Skeletal muscle satellite cell (primary cell): ENCODE measurements around the gene DRG2.

Experiments used
- H3K27me3 ChIP-seq: 2 replicates; pipeline ENCODE4 v1.7.0; 2013; ENCODE audit warnings: low read length; ENCODE audit not compliant: control insufficient read depth, insufficient read depth
- H3K36me3 ChIP-seq: 2 replicates; pipeline ENCODE4 v1.7.0; 2013; ENCODE audit warnings: mild to moderate bottlenecking, control low read depth, low read length; ENCODE audit not compliant: insufficient read depth
- H3K4me1 ChIP-seq: 2 replicates; pipeline ENCODE4 v1.7.0; 2013; ENCODE audit warnings: low read length; ENCODE audit not compliant: control insufficient read depth, insufficient read depth
- H3K4me2 ChIP-seq: 2 replicates; pipeline ENCODE4 v1.7.0; 2013; ENCODE audit warnings: mild to moderate bottlenecking, low read length
- H3K4me3 ChIP-seq: 2 replicates; pipeline ENCODE4 v1.7.0; 2013; ENCODE audit warnings: low read length
- H3K9ac ChIP-seq: 2 replicates; pipeline ENCODE4 v1.7.0; 2013; ENCODE audit warnings: mild to moderate bottlenecking, low read depth, low read length, moderate library complexity
- H3K9me3 ChIP-seq: replicated peaks from 2 replicates; pipeline ENCODE4 v1.7.0; 2013; ENCODE audit warnings: mild to moderate bottlenecking, control low read depth, low read length

DRG2 gene

DNA sequence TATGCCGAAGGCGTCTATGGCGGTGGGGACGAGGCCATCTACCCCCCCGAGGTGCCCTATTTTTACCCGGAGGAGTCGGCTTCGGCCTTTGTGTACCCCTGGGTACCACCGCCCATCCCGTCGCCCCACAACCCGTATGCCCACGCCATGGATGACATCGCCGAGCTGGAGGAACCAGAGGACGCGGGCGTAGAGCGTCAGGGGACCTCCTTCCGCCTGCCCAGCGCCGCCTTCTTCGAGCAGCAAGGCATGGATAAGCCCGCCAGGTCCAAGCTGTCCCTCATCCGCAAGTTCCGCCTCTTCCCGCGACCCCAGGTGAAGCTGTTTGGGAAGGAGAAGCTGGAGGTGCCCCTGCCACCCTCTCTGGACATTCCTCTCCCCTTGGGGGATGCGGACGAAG lies 32.2 kb downstream of the DRG2 start:
- H3K9me3 ChIP-seq, result peaks cover 9% of the 10 kb centered on the region
- no peak overlapping the region for H3K9ac ChIP-seq
- H3K4me3 ChIP-seq, result no peak overlapping the region
- H3K36me3 ChIP-seq, result no peaks in the 10 kb centered on the region
- no peak overlapping the region for H3K4me2 ChIP-seq
- H3K4me1 ChIP-seq, result no peaks in the 10 kb centered on the region
- no peaks in the 10 kb centered on the region for H3K27me3 ChIP-seq

DNA sequence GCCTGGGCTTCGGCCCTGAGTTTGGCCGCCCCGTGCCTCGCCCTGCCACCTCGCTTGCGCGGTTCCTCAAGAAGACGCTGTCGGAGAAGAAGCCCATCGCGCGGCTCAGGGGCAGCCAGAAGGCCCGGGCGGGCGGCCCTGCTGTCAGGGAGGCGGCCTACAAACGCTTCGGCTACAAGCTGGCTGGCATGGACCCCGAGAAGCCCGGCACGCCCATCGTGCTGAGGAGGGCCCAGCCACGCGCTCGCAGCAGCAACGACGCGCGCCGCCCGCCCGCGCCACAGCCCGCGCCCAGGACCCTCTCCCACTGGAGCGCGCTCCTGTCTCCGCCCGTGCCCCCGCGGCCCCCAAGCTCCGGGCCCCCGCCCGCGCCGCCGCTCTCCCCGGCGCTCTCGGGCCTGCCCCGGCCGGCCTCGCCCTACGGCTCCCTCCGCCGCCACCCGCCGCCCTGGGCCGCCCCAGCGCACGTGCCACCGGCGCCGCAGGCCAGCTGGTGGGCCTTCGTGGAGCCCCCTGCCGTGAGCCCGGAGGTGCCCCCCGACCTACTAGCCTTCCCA lies 32.8 kb downstream of the DRG2 start:
- no peak overlapping the region for H3K4me2 ChIP-seq
- no peak overlapping the region for H3K4me3 ChIP-seq
- no peak overlapping the region for H3K9ac ChIP-seq
- H3K9me3 ChIP-seq, result peaks cover 9% of the 10 kb centered on the region
- no peaks in the 10 kb centered on the region for H3K4me1 ChIP-seq
- H3K36me3 ChIP-seq, result no peaks in the 10 kb centered on the region
- H3K27me3 ChIP-seq, result no peaks in the 10 kb centered on the region

GRCh38 chr17:18121144-18121910 lies 33.6 kb downstream of the DRG2 start:
- H3K4me2 ChIP-seq, result no peak overlapping the region
- H3K9ac ChIP-seq, result no peak overlapping the region
- H3K4me1 ChIP-seq, result no peaks in the 10 kb centered on the region
- H3K4me3 ChIP-seq, result no peak overlapping the region
- H3K9me3 ChIP-seq, result peaks cover 9% of the 10 kb centered on the region
- no peaks in the 10 kb centered on the region for H3K36me3 ChIP-seq
- H3K27me3 ChIP-seq, result peaks cover 8% of the 10 kb centered on the region

DNA sequence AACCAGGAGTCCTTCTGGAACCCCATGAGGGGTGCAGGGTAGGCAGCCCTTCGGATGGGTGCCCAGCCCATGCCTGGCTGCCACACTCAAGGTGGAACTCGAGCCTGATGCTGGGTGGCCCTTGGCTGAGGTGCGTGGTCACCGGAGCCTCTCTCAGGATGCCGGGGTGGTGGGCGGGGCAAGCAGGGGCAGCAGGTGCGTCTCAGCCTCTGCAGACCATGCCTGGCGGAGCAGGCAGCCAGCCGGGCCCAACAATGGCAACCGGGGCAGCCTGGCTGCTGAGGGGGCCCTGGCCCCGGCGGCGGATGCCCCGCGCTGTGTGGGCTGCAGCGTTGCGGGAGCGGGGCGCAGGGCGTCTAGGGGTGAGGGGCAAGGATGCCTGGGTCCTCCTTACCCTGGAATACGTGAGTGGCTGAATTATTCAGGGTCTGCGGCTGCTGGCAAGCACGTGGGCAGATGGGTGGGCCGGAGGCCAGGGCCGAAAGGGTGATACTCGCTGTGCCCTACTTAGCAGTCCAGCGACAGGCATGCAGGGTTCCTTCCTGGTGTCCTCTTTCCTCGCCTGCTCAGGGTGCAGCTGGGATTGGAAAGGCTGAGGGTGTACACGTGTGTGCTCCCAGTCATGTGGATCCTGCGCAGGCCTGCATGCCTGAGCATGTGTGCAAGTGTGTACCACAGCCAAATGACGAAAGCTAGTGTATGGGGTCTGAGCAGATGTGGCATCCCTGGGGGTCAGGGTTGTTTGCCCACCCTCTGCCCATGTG lies 35.4 kb downstream of the DRG2 start:
- Histone ChIP-seq H3K9me3 (peaks cover 9% of the 10 kb centered on the region), H3K9ac (no peak overlapping the region), H3K27me3 (peaks cover 8% of the 10 kb centered on the region), H3K36me3 (no peaks in the 10 kb centered on the region), H3K4me3 (no peak overlapping the region), H3K4me2 (no peak overlapping the region), H3K4me1 (no peaks in the 10 kb centered on the region)

- Histone ChIP-seq H3K9me3 (peaks cover 7% of the 10 kb centered on the region), H3K36me3 (no peaks in the 10 kb centered on the region), H3K4me3 (no peak overlapping the region), H3K9ac (no peak overlapping the region), H3K4me1 (no peaks in the 10 kb centered on the region), H3K27me3 (peaks cover 8% of the 10 kb centered on the region), H3K4me2 (no peak overlapping the region)
Measured at GRCh38 chr17:18124345-18125126, 36.8 kb downstream of the DRG2 start.

- peaks cover 8% of the 10 kb centered on the region for H3K27me3 ChIP-seq
Measured at GRCh38 chr17:18129041-18129502, 41.3 kb downstream of the DRG2 start.

GRCh38 chr17:18132711-18133110 lies 45.0 kb downstream of the DRG2 start:
- no peaks in the 10 kb centered on the region for H3K9me3 ChIP-seq
- no peak overlapping the region for H3K4me3 ChIP-seq
- H3K4me1 ChIP-seq, result no peaks in the 10 kb centered on the region
- no peak overlapping the region for H3K9ac ChIP-seq
- no peak overlapping the region for H3K4me2 ChIP-seq
- no peaks in the 10 kb centered on the region for H3K36me3 ChIP-seq
- H3K27me3 ChIP-seq, result peaks cover 18% of the 10 kb centered on the region

More at GRCh38 chr17:18129041-18129502, 41.3 kb downstream of the DRG2 start:
- H3K9me3 ChIP-seq, result no peaks in the 10 kb centered on the region
- no peak overlapping the region for H3K9ac ChIP-seq
- no peak overlapping the region for H3K4me3 ChIP-seq
- no peaks in the 10 kb centered on the region for H3K36me3 ChIP-seq
- no peaks in the 10 kb centered on the region for H3K4me1 ChIP-seq
- H3K4me2 ChIP-seq, result peak overlapping the region; percentile 23

DNA sequence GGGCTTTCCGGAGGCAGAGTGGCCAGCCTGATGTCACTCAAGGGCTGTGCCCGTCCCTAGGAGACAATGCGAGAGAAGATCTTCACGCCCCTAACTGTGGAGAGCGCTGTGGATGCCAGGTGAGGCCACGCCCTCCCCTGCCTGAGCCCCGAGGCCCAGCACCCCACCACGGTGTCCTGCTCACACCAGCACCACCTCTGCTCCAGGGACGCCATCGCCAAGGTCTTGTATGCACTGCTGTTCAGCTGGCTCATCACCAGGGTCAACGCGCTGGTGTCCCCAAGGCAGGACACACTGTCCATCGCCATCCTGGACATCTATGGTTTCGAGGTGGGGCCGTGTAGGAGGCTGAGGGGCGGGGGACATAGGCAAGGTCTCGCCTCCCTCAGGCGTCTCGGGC lies 48.6 kb downstream of the DRG2 start:
- Histone ChIP-seq H3K36me3 (no peaks in the 10 kb centered on the region), H3K9me3 (no peaks in the 10 kb centered on the region), H3K9ac (no peak overlapping the region), H3K4me1 (no peaks in the 10 kb centered on the region), H3K4me2 (no peak overlapping the region), H3K4me3 (no peak overlapping the region), H3K27me3 (peaks cover 18% of the 10 kb centered on the region)

DNA sequence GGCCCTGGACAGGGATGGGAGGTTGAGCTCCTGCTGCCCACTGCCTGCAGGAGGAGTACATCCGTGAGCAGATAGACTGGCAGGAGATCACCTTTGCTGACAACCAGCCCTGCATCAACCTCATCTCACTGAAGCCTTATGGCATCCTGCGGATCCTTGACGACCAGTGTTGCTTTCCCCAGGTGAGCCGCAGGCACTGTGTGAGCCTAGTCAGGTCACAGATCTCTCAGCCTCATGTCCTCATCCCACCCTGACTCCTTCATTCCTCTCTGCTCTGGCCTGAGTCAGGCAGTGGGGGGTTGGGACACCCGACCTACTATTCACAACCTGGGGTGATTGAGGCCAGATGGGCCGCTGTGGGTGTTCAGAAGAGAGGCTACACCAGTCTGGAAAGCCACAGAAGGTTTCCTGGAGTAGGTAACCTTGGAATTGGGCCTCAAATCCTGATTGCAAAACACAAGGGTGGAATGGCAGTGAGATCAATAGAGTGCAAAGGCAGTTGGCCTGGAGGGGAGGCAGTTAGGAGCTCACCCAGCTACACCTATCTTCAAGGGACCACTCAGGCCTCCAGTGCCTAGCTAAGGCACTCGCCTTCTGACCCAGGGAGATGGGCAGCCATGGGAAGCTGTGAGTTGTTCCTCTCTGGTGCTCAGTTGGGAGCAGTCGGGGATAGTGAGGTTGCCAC lies 50.5 kb downstream of the DRG2 start:
- Histone ChIP-seq H3K4me2 (no peak overlapping the region), H3K9me3 (no peaks in the 10 kb centered on the region), H3K4me3 (no peak overlapping the region), H3K36me3 (no peaks in the 10 kb centered on the region), H3K9ac (no peak overlapping the region), H3K4me1 (no peaks in the 10 kb centered on the region), H3K27me3 (peaks cover 23% of the 10 kb centered on the region)

- H3K27me3 ChIP-seq, result peaks cover 23% of the 10 kb centered on the region
- no peak overlapping the region for H3K4me2 ChIP-seq
- no peaks in the 10 kb centered on the region for H3K36me3 ChIP-seq
- no peaks in the 10 kb centered on the region for H3K4me1 ChIP-seq
- H3K9ac ChIP-seq, result no peak overlapping the region
- H3K9me3 ChIP-seq, result no peaks in the 10 kb centered on the region
- no peak overlapping the region for H3K4me3 ChIP-seq
Measured at GRCh38 chr17:18139092-18139491, 51.3 kb downstream of the DRG2 start.

- H3K4me3 ChIP-seq, result no peak overlapping the region
- no peak overlapping the region for H3K9ac ChIP-seq
- H3K27me3 ChIP-seq, result peaks cover 23% of the 10 kb centered on the region
- H3K9me3 ChIP-seq, result no peaks in the 10 kb centered on the region
- H3K36me3 ChIP-seq, result no peaks in the 10 kb centered on the region
- no peaks in the 10 kb centered on the region for H3K4me1 ChIP-seq
- no peak overlapping the region for H3K4me2 ChIP-seq
Measured at GRCh38 chr17:18139498-18139897, 51.8 kb downstream of the DRG2 start.
